ENCODE data around the gene DNPEP. TPM values are rescaled to one million over a fixed set of nuclear protein-coding genes. Genes with fewer than 3 reads are reported as not detected.

Gene DNPEP
- total RNA-seq, 6 experiments from 2014 or later, result 37.1 to 60.2 (median 47.0) TPM

- peaks cover 0 to 5% (median 0%) of the 10 kb centered on the region in 4 donors for H3K4me1 ChIP-seq
- H3K4me3 ChIP-seq, result no peak overlapping the region
- WGBS (ENCODE audit: insufficient coverage, low coverage, low lambda C conversion rate, missing lambda C conversion rate), result 30% methylated on average over 1 of the region's 1 CpG
- no peaks in the 10 kb centered on the region for H3K9me3 ChIP-seq
- no peak for DNase-seq
- H3K27ac ChIP-seq, result no peak overlapping the region
- no peak for TF ChIP-seq POLR2A (IDR thresholded peaks at IDR 0.05)
- TF ChIP-seq CTCF (IDR thresholded peaks at IDR 0.05), result no peak
- H3K36me3 ChIP-seq, result no peaks in the 10 kb centered on the region
- intact Hi-C loops (cut with DNase I), result no loop called here
- peaks cover 0 to 4% of the 10 kb centered on the region in 2 donors for H3K27me3 ChIP-seq
- peak in 3 of 4 donors; percentile 38 to 59 (median 51) for ATAC-seq
Observed at GRCh38 chr2:219356834-219357233, 30.9 kb downstream of the DNPEP start.

- intact Hi-C loops (cut with DNase I), result no loop called here
- WGBS (ENCODE audit: insufficient coverage, low coverage, low lambda C conversion rate, missing lambda C conversion rate), result 20% methylated on average over 1 of the region's 4 CpGs
- H3K9me3 ChIP-seq, result no peaks in the 10 kb centered on the region
- peaks cover 0 to 5% (median 0%) of the 10 kb centered on the region in 4 donors for H3K4me1 ChIP-seq
- no peak for DNase-seq
- no peak overlapping the region for H3K27ac ChIP-seq
- no peaks in the 10 kb centered on the region for H3K36me3 ChIP-seq
- no peak overlapping the region for H3K4me3 ChIP-seq
- peaks cover 0 to 4% of the 10 kb centered on the region in 2 donors for H3K27me3 ChIP-seq
- no peak for ATAC-seq
- no peak for TF ChIP-seq POLR2A (IDR thresholded peaks at IDR 0.05)
- TF ChIP-seq CTCF (IDR thresholded peaks at IDR 0.05), result no peak
Observed at GRCh38 chr2:219354582-219354981, 33.1 kb downstream of the DNPEP start.

GRCh38 chr2:219353129-219353528 lies 34.6 kb downstream of the DNPEP start:
- Histone ChIP-seq H3K9me3 (no peaks in the 10 kb centered on the region), H3K27ac (no peak overlapping the region), H3K4me3 (no peak overlapping the region), H3K36me3 (no peaks in the 10 kb centered on the region), H3K27me3 (peaks cover 0 to 4% of the 10 kb centered on the region in 2 donors), H3K4me1 (no peaks in the 10 kb centered on the region)
- WGBS (ENCODE audit: insufficient coverage, low coverage, low lambda C conversion rate, missing lambda C conversion rate), result 88% methylated on average over 1 of the region's 5 CpGs
- TF ChIP-seq CTCF (IDR thresholded peaks at IDR 0.05) (no peak), POLR2A (IDR thresholded peaks at IDR 0.05) (no peak)
- DNase-seq (no peak), ATAC-seq (no peak)
- intact Hi-C loops (cut with DNase I), result no loop called here

GRCh38 chr2:219352448-219353023 lies 35.2 kb downstream of the DNPEP start:
- WGBS (ENCODE audit: insufficient coverage, low coverage, low lambda C conversion rate, missing lambda C conversion rate), result 9% methylated on average over 5 of the region's 5 CpGs
- Histone ChIP-seq H3K27me3 (peaks cover 0 to 3% of the 10 kb centered on the region in 2 donors), H3K27ac (no peak overlapping the region), H3K36me3 (no peaks in the 10 kb centered on the region), H3K9me3 (no peaks in the 10 kb centered on the region), H3K4me3 (no peak overlapping the region), H3K4me1 (no peaks in the 10 kb centered on the region)
- DNase-seq (peak in 1 of 3 donors; percentile 52), ATAC-seq (peak; percentile 46 to 76 (median 67))
- TF ChIP-seq CTCF (IDR thresholded peaks at IDR 0.05) (peak; percentile 37 to 48 (median 44)), POLR2A (IDR thresholded peaks at IDR 0.05) (no peak)
- intact Hi-C loops (cut with DNase I), result no loop called here

All from right lobe of liver (tissue), 6 donors.